PC-9 (cell line): ENCODE results near the gene CDKN3.

Experiments used
- CTCF ChIP-seq: fragments of 200-600 bp; sonication (generic); conservative IDR thresholded peaks from 2 replicates; pipeline ENCODE4 v1.6.1; 2017; ENCODE audit warnings: mixed run types, antibody characterized with exemption, mild to moderate bottlenecking, moderate library complexity
- EZH2 ChIP-seq: fragments of 200-600 bp; sonication (generic); IDR thresholded peaks from 2 replicates; pipeline ENCODE4 v1.8.0; 2017; ENCODE audit warnings: antibody characterized with exemption, low read depth

- TF ChIP-seq CTCF (no peak), EZH2 (no peak)
Measured at GRCh38 chr14:54383835-54384234, 13.0 kb upstream of the CDKN3 start.
